Muscle of arm (tissue), 12 donors: ENCODE data around the gene MSMB. TPM values are rescaled to one million over a fixed set of nuclear protein-coding genes. Genes with fewer than 3 reads are reported as not detected.

ENCODE experiments used
- DNase-seq: peaks from one replicate; pipeline ENCODE4 v3.0.0-alpha.2; 2013
- polyA plus RNA-seq, 12 donors: library from polyadenylated mRNA; unstranded; fragments of 120-200 nt; gene quantifications; one replicate each; pipeline ENCODE4 v1.2.1, GENCODE V29; 2013; ENCODE audit not compliant: insufficient read length in 12 of 12

Gene MSMB
- polyA plus RNA-seq, 12 donors: not detected

- no peak for DNase-seq
These were observed 9.9 kb downstream of the MSMB start for GRCh38 chr10:46035923-46036849.

- DNase-seq: no peak
These were observed 12.5 kb downstream of the MSMB start for GRCh38 chr10:46033602-46034011.

- DNase-seq: no peak
These were observed 14.2 kb downstream of the MSMB start for GRCh38 chr10:46031648-46032532.

- peak; percentile 99 for DNase-seq
These were observed 15.8 kb downstream of the MSMB start, which contains the start of gene NCOA4 for GRCh38 chr10:46030091-46030937. NCOA4 (minus strand) TSS chr10:46030623; CDS start chr10:46016680, 13,943 bp downstream.

GRCh38 chr10:46029461-46030030 is 16.5 kb downstream of the MSMB start:
- DNase-seq: no peak

GRCh38 chr10:46028584-46029460 is 17.2 kb downstream of the MSMB start:
- DNase-seq: peak; percentile 22

GRCh38 chr10:46026106-46026505 is 20.0 kb downstream of the MSMB start:
- no peak for DNase-seq

GRCh38 chr10:46025406-46025805 is 20.7 kb downstream of the MSMB start:
- DNase-seq: no peak

- DNase-seq: no peak
These were observed 21.1 kb downstream of the MSMB start for GRCh38 chr10:46024948-46025347.

- peak; percentile 78 for DNase-seq
These were observed 22.9 kb downstream of the MSMB start for GRCh38 chr10:46022978-46023702.

GRCh38 chr10:46020344-46020657 is 25.8 kb downstream of the MSMB start:
- no peak for DNase-seq

GRCh38 chr10:46019569-46020343 is 26.3 kb downstream of the MSMB start:
- no peak for DNase-seq

- DNase-seq: no peak
These were observed 26.9 kb downstream of the MSMB start for GRCh38 chr10:46019177-46019528.

- no peak for DNase-seq
These were observed 27.5 kb downstream of the MSMB start for GRCh38 chr10:46018453-46019176.

- DNase-seq: no peak
These were observed 28.3 kb downstream of the MSMB start for GRCh38 chr10:46017733-46018132.

GRCh38 chr10:46016811-46017210 is 29.3 kb downstream of the MSMB start:
- DNase-seq: no peak

GRCh38 chr10:46016190-46016589 is 29.9 kb downstream of the MSMB start:
- DNase-seq: no peak
